ENCODE results near the gene ASB5. TPM values are rescaled to one million over a fixed set of nuclear protein-coding genes. Genes with fewer than 3 reads are reported as not detected.

The ASB5 gene
- total RNA-seq, 1 donor from 2014 or later = 0.90 TPM

DNA sequence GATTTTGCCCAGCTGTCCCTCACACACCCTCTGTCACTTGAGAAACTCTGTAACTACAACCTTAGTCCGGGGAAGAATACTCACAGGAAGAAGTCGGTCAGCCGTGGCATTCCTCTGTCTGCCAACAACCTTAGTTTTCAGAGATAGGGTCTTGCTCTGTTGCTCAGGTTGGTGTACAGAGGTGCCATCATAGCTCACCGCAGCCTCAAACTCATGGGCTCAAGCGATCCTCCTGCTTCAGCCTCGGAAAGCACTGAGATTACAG is 38.6 kb upstream of the ASB5 start:
- H3K4me1 Mint-ChIP-seq (ENCODE audit: low read depth) = peaks cover 6% of the 10 kb centered on the region
- TF ChIP-seq, protein P1, sequence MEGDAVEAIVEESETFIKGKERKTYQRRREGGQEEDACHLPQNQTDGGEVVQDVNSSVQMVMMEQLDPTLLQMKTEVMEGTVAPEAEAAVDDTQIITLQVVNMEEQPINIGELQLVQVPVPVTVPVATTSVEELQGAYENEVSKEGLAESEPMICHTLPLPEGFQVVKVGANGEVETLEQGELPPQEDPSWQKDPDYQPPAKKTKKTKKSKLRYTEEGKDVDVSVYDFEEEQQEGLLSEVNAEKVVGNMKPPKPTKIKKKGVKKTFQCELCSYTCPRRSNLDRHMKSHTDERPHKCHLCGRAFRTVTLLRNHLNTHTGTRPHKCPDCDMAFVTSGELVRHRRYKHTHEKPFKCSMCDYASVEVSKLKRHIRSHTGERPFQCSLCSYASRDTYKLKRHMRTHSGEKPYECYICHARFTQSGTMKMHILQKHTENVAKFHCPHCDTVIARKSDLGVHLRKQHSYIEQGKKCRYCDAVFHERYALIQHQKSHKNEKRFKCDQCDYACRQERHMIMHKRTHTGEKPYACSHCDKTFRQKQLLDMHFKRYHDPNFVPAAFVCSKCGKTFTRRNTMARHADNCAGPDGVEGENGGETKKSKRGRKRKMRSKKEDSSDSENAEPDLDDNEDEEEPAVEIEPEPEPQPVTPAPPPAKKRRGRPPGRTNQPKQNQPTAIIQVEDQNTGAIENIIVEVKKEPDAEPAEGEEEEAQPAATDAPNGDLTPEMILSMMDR (IDR thresholded peaks at IDR 0.05) = no peak
- H3K4me3 Mint-ChIP-seq (ENCODE audit: unreplicated experiment) = no peak overlapping the region
- no peaks in the 10 kb centered on the region for H3K9me3 Mint-ChIP-seq (ENCODE audit: low read depth)
- no peaks in the 10 kb centered on the region for H3K27me3 Mint-ChIP-seq (ENCODE audit: low read depth)
- H3K36me3 Mint-ChIP-seq (ENCODE audit: low read depth) = no peaks in the 10 kb centered on the region
- DNase-seq (ENCODE audit: low spot score) = no peak
- no peak overlapping the region for H3K27ac Mint-ChIP-seq (ENCODE audit: unreplicated experiment)

DNA sequence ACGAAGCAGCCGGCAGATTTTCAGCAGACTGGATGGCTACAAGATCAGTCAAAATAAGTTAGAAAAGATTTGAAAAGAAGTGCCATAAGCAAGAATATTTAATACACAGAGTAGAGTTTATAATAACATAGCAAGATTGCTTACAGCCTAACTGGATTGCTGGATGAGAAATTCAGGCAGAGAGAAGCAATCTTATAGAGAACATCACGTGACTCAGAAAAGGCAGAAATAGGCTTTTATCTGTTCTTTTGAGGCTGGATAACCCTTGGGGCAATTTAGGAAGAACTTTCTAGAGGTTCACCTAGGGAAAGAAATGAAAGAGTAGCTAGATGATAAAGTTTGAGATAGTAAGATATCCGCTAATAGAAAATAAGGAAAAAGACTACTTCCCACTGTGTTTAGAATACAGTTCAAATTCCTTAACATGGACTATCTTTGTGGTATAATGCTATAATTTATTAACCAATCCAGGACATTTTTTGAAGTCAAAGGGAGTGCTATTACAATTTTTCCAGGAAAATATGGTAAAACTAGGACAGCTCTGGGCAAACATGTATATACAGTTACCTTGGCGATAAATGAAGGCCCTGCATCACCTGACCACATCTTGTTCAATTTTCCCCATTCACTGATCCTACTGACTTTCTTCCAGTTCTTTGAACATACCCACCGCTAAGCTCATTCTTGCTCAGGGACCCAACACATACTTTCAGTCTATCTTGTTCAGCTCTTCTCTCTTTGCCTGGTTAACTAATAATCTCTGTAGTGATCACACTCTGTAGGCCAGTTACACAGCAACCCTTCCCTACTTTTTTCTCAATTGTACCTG is 38.0 kb upstream of the ASB5 start:
- Mint-ChIP-seq H3K27me3 (ENCODE audit: low read depth) (no peaks in the 10 kb centered on the region), H3K27ac (ENCODE audit: unreplicated experiment) (no peak overlapping the region), H3K4me1 (ENCODE audit: low read depth) (peaks cover 12% of the 10 kb centered on the region), H3K4me3 (ENCODE audit: unreplicated experiment) (no peak overlapping the region), H3K9me3 (ENCODE audit: low read depth) (no peaks in the 10 kb centered on the region), H3K36me3 (ENCODE audit: low read depth) (no peaks in the 10 kb centered on the region)
- TF ChIP-seq, protein P1 (IDR thresholded peaks at IDR 0.05) = no peak
- DNase-seq (ENCODE audit: low spot score) = no peak

DNA sequence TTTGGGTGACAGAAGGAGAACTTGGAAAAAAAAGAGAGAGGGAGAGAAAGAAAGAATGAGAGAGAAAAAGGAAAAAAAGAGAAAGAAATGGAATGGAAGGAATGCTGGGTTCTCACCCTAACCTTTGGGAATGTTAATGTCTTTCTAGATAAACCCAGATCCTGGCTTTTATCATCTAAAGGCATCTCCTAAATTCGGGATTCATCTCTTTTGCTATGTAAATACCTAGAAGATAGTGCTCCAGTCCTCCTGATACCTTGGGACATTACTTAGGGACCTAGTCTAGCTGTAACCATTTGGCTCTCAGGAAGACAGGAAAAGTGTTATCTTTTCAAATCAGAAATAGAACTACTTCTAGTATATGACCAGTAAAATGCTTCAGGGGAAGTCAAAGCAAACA is 34.9 kb upstream of the ASB5 start:
- H3K4me1 Mint-ChIP-seq (ENCODE audit: low read depth) = peaks cover 12% of the 10 kb centered on the region
- H3K27me3 Mint-ChIP-seq (ENCODE audit: low read depth) = no peaks in the 10 kb centered on the region
- no peak overlapping the region for H3K4me3 Mint-ChIP-seq (ENCODE audit: unreplicated experiment)
- no peaks in the 10 kb centered on the region for H3K36me3 Mint-ChIP-seq (ENCODE audit: low read depth)
- no peaks in the 10 kb centered on the region for H3K9me3 Mint-ChIP-seq (ENCODE audit: low read depth)
- H3K27ac Mint-ChIP-seq (ENCODE audit: unreplicated experiment) = peak overlapping the region; percentile 49
- DNase-seq (ENCODE audit: low spot score) = no peak
- TF ChIP-seq, protein P1 (IDR thresholded peaks at IDR 0.05) = no peak

DNA sequence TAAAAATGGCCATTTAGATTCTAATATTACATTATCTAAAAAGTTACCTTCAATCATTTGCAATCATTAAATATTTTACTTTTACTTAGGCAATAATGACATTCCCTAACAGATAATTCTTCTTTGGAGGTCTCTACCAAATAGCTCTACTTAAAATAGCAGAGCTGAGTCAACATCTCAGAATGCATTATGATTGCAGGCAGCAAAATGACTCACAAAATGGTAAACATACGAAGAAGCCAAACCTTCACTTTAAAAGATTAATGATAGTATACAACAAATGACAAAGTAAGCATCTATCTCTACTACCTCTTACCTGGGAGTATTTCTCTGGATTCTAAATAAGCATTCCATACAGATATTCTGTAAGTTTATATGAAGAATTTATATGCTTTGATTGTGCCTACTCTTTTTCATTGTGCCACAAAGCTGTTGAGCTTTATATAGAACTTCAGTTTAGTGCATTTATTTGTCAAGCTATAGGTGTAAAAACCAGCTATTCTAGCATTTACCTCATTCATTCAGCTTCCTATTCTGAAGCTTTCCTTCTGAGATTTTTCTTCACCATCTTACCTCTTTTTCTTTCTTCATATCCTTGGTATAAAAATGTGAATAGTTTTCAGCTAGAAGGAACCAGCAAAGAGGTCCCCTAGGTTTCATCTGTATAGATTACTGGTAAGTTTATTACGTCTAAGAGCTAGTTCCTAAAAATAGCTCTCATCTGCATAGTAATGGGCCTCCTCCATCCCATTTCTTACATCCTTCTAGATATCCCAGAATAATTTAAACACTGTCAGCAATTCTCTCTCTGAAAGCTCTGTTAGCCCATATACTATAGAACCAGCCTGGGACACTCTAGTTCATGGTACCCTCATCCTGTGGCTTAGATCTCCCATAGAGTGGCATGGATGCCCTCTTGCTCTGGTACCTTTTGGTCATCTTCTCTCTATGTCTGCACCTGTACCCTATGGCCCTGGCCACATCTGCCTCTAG is 33.6 kb upstream of the ASB5 start:
- TF ChIP-seq, protein P1 (IDR thresholded peaks at IDR 0.05) = no peak
- no peak for DNase-seq (ENCODE audit: low spot score)
- Mint-ChIP-seq H3K27ac (ENCODE audit: unreplicated experiment) (peak overlapping the region; percentile 45), H3K4me1 (ENCODE audit: low read depth) (peaks cover 12% of the 10 kb centered on the region), H3K27me3 (ENCODE audit: low read depth) (no peaks in the 10 kb centered on the region), H3K4me3 (ENCODE audit: unreplicated experiment) (no peak overlapping the region), H3K36me3 (ENCODE audit: low read depth) (no peaks in the 10 kb centered on the region), H3K9me3 (ENCODE audit: low read depth) (no peaks in the 10 kb centered on the region)

DNA sequence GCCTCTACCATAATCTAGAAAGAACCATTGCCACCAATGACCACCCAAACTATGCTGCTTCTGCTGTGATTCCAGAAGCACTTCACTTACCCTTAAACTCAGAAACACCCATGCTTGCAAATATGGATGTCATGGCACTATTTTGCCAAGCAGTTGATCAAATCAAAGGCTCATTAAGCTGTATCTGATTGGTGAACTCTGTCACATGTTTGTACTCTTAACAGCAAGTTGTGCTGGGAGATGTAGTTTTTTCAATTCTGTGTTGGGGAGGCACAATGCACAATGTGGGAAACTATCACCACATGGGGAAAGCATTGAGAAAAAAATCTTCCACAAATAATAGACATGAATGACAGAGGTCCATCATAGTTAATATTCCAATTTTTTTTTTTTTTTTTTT is 31.5 kb upstream of the ASB5 start:
- Mint-ChIP-seq H3K36me3 (ENCODE audit: low read depth) (no peaks in the 10 kb centered on the region), H3K27me3 (ENCODE audit: low read depth) (no peaks in the 10 kb centered on the region), H3K4me3 (ENCODE audit: unreplicated experiment) (no peak overlapping the region), H3K27ac (ENCODE audit: unreplicated experiment) (no peak overlapping the region), H3K4me1 (ENCODE audit: low read depth) (peaks cover 12% of the 10 kb centered on the region), H3K9me3 (ENCODE audit: low read depth) (no peaks in the 10 kb centered on the region)
- DNase-seq (ENCODE audit: low spot score) = no peak
- TF ChIP-seq, protein P1 (IDR thresholded peaks at IDR 0.05) = no peak

All from chondrocyte (in vitro differentiated cells).